Measurements from ENCODE around the gene LAX1. TPM values are rescaled to one million over a fixed set of nuclear protein-coding genes. Genes with fewer than 3 reads are reported as not detected.

Gene LAX1
- total RNA-seq, 1 donor, result not detected

- H3K27me3 ChIP-seq (ENCODE audit: insufficient read depth, low read length), result no peaks in the 10 kb centered on the region
- TF ChIP-seq CTCF (IDR thresholded peaks at IDR 0.05; ENCODE audit: extremely low read depth, low read depth, low read length), result no peak
- H3K9me3 ChIP-seq (ENCODE audit: low read depth, low read length), result no peaks in the 10 kb centered on the region
- H2AFZ ChIP-seq (ENCODE audit: low read length), result no peak overlapping the region
- peaks cover 35% of the 10 kb centered on the region for H3K4me1 ChIP-seq (ENCODE audit: insufficient read depth, low read length)
- peaks cover 64% of the 10 kb centered on the region for H4K20me1 ChIP-seq (ENCODE audit: insufficient read depth, low read length)
- peaks cover 70% of the 10 kb centered on the region for H3K79me2 ChIP-seq (ENCODE audit: insufficient read depth, low read length)
- H3K4me2 ChIP-seq (ENCODE audit: insufficient read depth, low read length), result peak overlapping the region; percentile 89
- H3K27ac ChIP-seq (ENCODE audit: low read depth, low read length), result no peak overlapping the region
- DNase-seq (ENCODE audit: insufficient read length, low spot score, missing footprints), result no peak
- no peak overlapping the region for H3K4me3 ChIP-seq (ENCODE audit: insufficient read depth, low read length)
- peaks cover 24% of the 10 kb centered on the region for H3K36me3 ChIP-seq (ENCODE audit: insufficient read depth, low read length)
These were observed 33.1 kb downstream of the LAX1 start for GRCh38 chr1:203797948-203798655.

- Histone ChIP-seq H3K4me3 (ENCODE audit: insufficient read depth, low read length) (no peak overlapping the region), H3K4me2 (ENCODE audit: insufficient read depth, low read length) (peak overlapping the region; percentile 10), H3K27me3 (ENCODE audit: insufficient read depth, low read length) (no peaks in the 10 kb centered on the region), H3K36me3 (ENCODE audit: insufficient read depth, low read length) (peaks cover 32% of the 10 kb centered on the region), H3K9me3 (ENCODE audit: low read depth, low read length) (no peaks in the 10 kb centered on the region), H3K27ac (ENCODE audit: low read depth, low read length) (peak overlapping the region; percentile 14), H2AFZ (ENCODE audit: low read length) (no peak overlapping the region), H4K20me1 (ENCODE audit: insufficient read depth, low read length) (peaks cover 73% of the 10 kb centered on the region), H3K79me2 (ENCODE audit: insufficient read depth, low read length) (peaks cover 80% of the 10 kb centered on the region), H3K4me1 (ENCODE audit: insufficient read depth, low read length) (peaks cover 35% of the 10 kb centered on the region)
- TF ChIP-seq CTCF (IDR thresholded peaks at IDR 0.05; ENCODE audit: extremely low read depth, low read depth, low read length), result no peak
- no peak for DNase-seq (ENCODE audit: insufficient read length, low spot score, missing footprints)
These were observed 34.2 kb downstream of the LAX1 start for GRCh38 chr1:203799157-203799556.

GRCh38 chr1:203799971-203800370 is 35.0 kb downstream of the LAX1 start:
- no peak for DNase-seq (ENCODE audit: insufficient read length, low spot score, missing footprints)
- peaks cover 78% of the 10 kb centered on the region for H4K20me1 ChIP-seq (ENCODE audit: insufficient read depth, low read length)
- H3K27me3 ChIP-seq (ENCODE audit: insufficient read depth, low read length), result no peaks in the 10 kb centered on the region
- TF ChIP-seq CTCF (IDR thresholded peaks at IDR 0.05; ENCODE audit: extremely low read depth, low read depth, low read length), result no peak
- H3K4me1 ChIP-seq (ENCODE audit: insufficient read depth, low read length), result peaks cover 32% of the 10 kb centered on the region
- H2AFZ ChIP-seq (ENCODE audit: low read length), result no peak overlapping the region
- H3K27ac ChIP-seq (ENCODE audit: low read depth, low read length), result peak overlapping the region; percentile 14
- H3K4me2 ChIP-seq (ENCODE audit: insufficient read depth, low read length), result peak overlapping the region; percentile 31
- H3K36me3 ChIP-seq (ENCODE audit: insufficient read depth, low read length), result peaks cover 32% of the 10 kb centered on the region
- peaks cover 88% of the 10 kb centered on the region for H3K79me2 ChIP-seq (ENCODE audit: insufficient read depth, low read length)
- H3K9me3 ChIP-seq (ENCODE audit: low read depth, low read length), result no peaks in the 10 kb centered on the region
- H3K4me3 ChIP-seq (ENCODE audit: insufficient read depth, low read length), result no peak overlapping the region

GRCh38 chr1:203805689-203806088 is 40.7 kb downstream of the LAX1 start:
- no peak overlapping the region for H2AFZ ChIP-seq (ENCODE audit: low read length)
- H3K4me2 ChIP-seq (ENCODE audit: insufficient read depth, low read length), result no peak overlapping the region
- no peak for DNase-seq (ENCODE audit: insufficient read length, low spot score, missing footprints)
- peaks cover 11% of the 10 kb centered on the region for H3K4me1 ChIP-seq (ENCODE audit: insufficient read depth, low read length)
- H3K4me3 ChIP-seq (ENCODE audit: insufficient read depth, low read length), result no peak overlapping the region
- H3K79me2 ChIP-seq (ENCODE audit: insufficient read depth, low read length), result peaks cover 89% of the 10 kb centered on the region
- peaks cover 45% of the 10 kb centered on the region for H3K36me3 ChIP-seq (ENCODE audit: insufficient read depth, low read length)
- TF ChIP-seq CTCF (IDR thresholded peaks at IDR 0.05; ENCODE audit: extremely low read depth, low read depth, low read length), result no peak
- peaks cover 77% of the 10 kb centered on the region for H4K20me1 ChIP-seq (ENCODE audit: insufficient read depth, low read length)
- no peaks in the 10 kb centered on the region for H3K27me3 ChIP-seq (ENCODE audit: insufficient read depth, low read length)
- H3K27ac ChIP-seq (ENCODE audit: low read depth, low read length), result no peak overlapping the region
- H3K9me3 ChIP-seq (ENCODE audit: low read depth, low read length), result no peaks in the 10 kb centered on the region

All from osteoblast (primary cell).